ENCODE results near the gene GKN2.

DNA sequence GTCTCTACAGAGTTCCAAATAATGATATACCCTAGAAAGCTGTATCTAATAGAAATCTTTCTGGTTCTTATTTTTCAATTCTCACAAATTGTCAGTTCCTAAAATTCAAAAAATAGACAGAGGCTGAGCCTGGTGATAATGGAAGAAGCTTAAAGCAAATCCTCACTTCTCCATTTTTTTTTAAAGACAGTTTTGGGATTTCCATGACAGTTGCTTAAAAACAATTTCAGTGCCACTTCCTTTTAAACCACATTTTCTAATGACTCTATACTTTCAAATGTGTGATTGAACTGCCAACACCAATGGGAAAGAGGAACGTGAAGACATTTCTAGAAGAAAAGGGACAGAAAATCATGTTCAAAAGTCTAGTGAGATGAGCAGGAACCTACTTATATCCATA, 4.0 kb downstream of the GKN2 start:
- TF ChIP-seq, protein P1, sequence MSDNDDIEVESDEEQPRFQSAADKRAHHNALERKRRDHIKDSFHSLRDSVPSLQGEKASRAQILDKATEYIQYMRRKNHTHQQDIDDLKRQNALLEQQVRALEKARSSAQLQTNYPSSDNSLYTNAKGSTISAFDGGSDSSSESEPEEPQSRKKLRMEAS (IDR thresholded peaks at IDR 0.05), result no peak
- TF ChIP-seq RAD21 (IDR thresholded peaks at IDR 0.05; ENCODE audit: low read depth) (no peak), REST (IDR thresholded peaks at IDR 0.05; ENCODE audit: low read depth) (no peak)
